Astrocyte (in vitro differentiated cells and primary cell): ENCODE measurements around the gene RTL1. TPM values are rescaled to one million over a fixed set of nuclear protein-coding genes. Genes with fewer than 3 reads are reported as not detected.
A peak's percentile ranks its signal among the peaks of the same experiment; 100 is the strongest.

Source experiments
- DNase-seq: peaks from one replicate; pipeline ENCODE4 v3.0.0-alpha.2; 2010; ENCODE audit warnings: low read depth
- FAIRE-seq: peaks from 2 replicates; lab custom pipeline; 2011; peaks lifted over from hg19 to GRCh38; lab: Jason Lieb, UNC
- H2AFZ ChIP-seq: 2 replicates; pipeline ENCODE4 v1.6.0; 2012; ENCODE audit warnings: low read depth, low read length, inconsistent platforms
- H3K27ac ChIP-seq: 2 replicates; pipeline ENCODE4 v1.5.1; 2011; ENCODE audit warnings: low read depth, low read length, inconsistent platforms
- H3K27me3 ChIP-seq: 2 replicates; pipeline ENCODE4 v1.6.0; 2011; ENCODE audit warnings: low read length, inconsistent platforms; ENCODE audit not compliant: insufficient read depth
- H3K36me3 ChIP-seq: 2 replicates; pipeline ENCODE4 v1.5.1; 2011; ENCODE audit warnings: low read length, inconsistent platforms; ENCODE audit not compliant: insufficient read depth
- H3K4me1 ChIP-seq: 2 replicates; pipeline ENCODE4 v1.5.1; 2011; ENCODE audit warnings: low read length, inconsistent platforms; ENCODE audit not compliant: insufficient read depth
- H3K4me2 ChIP-seq: 2 replicates; pipeline ENCODE4 v1.6.0; 2012; ENCODE audit warnings: low read length, inconsistent platforms
- H3K4me3 ChIP-seq: 2 replicates; pipeline ENCODE4 v1.5.1; 2011; ENCODE audit warnings: low read depth, mild to moderate bottlenecking, low read length, inconsistent platforms; ENCODE audit not compliant: insufficient read depth
- H3K79me2 ChIP-seq: 2 replicates; pipeline ENCODE4 v1.6.0; 2012; ENCODE audit warnings: mild to moderate bottlenecking, low read length, inconsistent platforms; ENCODE audit not compliant: insufficient read depth
- H3K9ac ChIP-seq: 2 replicates; pipeline ENCODE4 v1.6.0; 2012; ENCODE audit warnings: mild to moderate bottlenecking, low read length, inconsistent platforms
- H3K9me3 ChIP-seq: 2 replicates; pipeline ENCODE4 v1.5.1; 2012; ENCODE audit warnings: low read depth, mild to moderate bottlenecking, low read length, inconsistent platforms; ENCODE audit not compliant: insufficient read depth
- H4K20me1 ChIP-seq: 2 replicates; pipeline ENCODE4 v1.6.0; 2012; ENCODE audit warnings: low read length, inconsistent platforms; ENCODE audit not compliant: insufficient read depth
- H3K27ac Mint-ChIP-seq: one replicate; pipeline ENCODE4 v1.8.0; 2021; ENCODE audit warnings: mild to moderate bottlenecking, mixed read lengths; ENCODE audit not compliant: unreplicated experiment
- H3K27me3 Mint-ChIP-seq: one replicate; pipeline ENCODE4 v1.8.0; 2021; ENCODE audit warnings: low read depth, mixed read lengths; ENCODE audit not compliant: unreplicated experiment
- H3K36me3 Mint-ChIP-seq: one replicate; pipeline ENCODE4 v1.8.0; 2021; ENCODE audit warnings: low read depth, mixed read lengths; ENCODE audit not compliant: unreplicated experiment
- H3K4me1 Mint-ChIP-seq: one replicate; pipeline ENCODE4 v1.8.0; 2021; ENCODE audit warnings: low read depth, mixed read lengths; ENCODE audit not compliant: unreplicated experiment
- H3K4me3 Mint-ChIP-seq: one replicate; pipeline ENCODE4 v1.8.0; 2021; ENCODE audit warnings: mild to moderate bottlenecking, moderate library complexity, mixed read lengths; ENCODE audit not compliant: unreplicated experiment
- H3K9me3 Mint-ChIP-seq: one replicate; pipeline ENCODE4 v1.8.0; 2021; ENCODE audit warnings: mild to moderate bottlenecking, mixed read lengths; ENCODE audit not compliant: unreplicated experiment
- EZH2 ChIP-seq: IDR thresholded peaks from 2 replicates; pipeline ENCODE4 v1.6.1; 2012; ENCODE audit warnings: mild to moderate bottlenecking, low read length, inconsistent platforms; ENCODE audit not compliant: insufficient read depth
- total RNA-seq: library from RNA; stranded (reverse); gene quantifications from 2 replicates; pipeline ENCODE4 v1.2.1, GENCODE V29; 2021
- TF ChIP-seq, protein P1 (sequence below): IDR thresholded peaks from 2 replicates; pipeline ENCODE4 v1.5.1; 2011; ENCODE audit warnings: low read depth, mild to moderate bottlenecking, inconsistent platforms, low read length, moderate library complexity; ENCODE audit not compliant: insufficient read depth

The RTL1 gene
- total RNA-seq, 1 donor from 2014 or later: 0.18 TPM

DNA sequence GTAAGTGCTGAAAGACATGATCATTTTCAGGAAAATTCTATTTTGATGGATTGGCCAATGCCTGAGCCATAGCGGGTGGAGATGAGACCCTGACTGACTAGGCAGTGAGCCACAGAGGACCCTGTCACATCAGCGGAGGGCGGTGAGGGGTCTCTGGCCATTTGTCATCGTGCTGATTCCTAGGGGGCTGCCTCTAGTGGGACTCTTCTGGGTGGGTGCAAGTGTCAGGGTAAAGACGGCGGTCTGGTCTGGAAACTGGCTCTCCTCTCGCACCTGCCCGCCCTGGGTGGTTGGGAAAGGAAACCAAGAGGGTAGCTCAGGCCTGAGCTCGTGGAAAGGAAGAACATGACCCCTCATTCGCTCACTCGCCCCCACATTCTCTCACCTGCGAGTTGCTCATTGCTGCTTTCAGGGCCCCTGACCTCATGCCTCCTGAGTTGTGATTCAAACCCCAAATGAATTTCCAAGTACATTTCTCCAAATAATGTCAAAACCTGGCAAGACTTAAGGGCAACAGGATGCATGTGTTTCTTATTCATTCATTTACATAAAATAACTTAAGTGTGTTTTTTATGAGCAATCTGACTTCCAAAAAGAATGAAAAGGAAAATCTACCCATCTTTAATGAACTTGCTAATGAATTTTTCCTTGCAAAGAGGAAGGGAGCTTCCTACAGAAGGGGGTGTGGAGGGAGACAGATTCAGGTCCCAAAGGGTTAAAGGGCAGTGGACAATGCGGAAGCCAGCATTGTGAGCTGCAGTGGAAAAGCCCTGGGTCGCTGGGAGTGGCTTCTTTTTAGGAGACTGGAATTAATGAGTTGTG lies 64.8 kb downstream of the RTL1 start:
- Histone ChIP-seq H3K4me3 (no peak overlapping the region), H3K4me1 (peaks cover 35% of the 10 kb centered on the region), H3K36me3 (peaks cover 21% of the 10 kb centered on the region), H3K27ac (peak overlapping the region; percentile 28), H3K9ac (peak overlapping the region; percentile 4), H4K20me1 (peaks cover 98% of the 10 kb centered on the region), H3K4me2 (no peak overlapping the region), H3K9me3 (no peaks in the 10 kb centered on the region), H3K27me3 (no peaks in the 10 kb centered on the region), H2AFZ (no peak overlapping the region), H3K79me2 (peaks cover 74% of the 10 kb centered on the region)
- Mint-ChIP-seq H3K4me3 (no peak overlapping the region), H3K9me3 (peaks cover 3% of the 10 kb centered on the region), H3K36me3 (no peaks in the 10 kb centered on the region), H3K27ac (no peak overlapping the region), H3K27me3 (peaks cover 37% of the 10 kb centered on the region), H3K4me1 (peaks cover 26% of the 10 kb centered on the region)
- DNase-seq (peak; percentile 36), FAIRE-seq (no peak)
- TF ChIP-seq EZH2: no peak
- TF ChIP-seq, protein P1, sequence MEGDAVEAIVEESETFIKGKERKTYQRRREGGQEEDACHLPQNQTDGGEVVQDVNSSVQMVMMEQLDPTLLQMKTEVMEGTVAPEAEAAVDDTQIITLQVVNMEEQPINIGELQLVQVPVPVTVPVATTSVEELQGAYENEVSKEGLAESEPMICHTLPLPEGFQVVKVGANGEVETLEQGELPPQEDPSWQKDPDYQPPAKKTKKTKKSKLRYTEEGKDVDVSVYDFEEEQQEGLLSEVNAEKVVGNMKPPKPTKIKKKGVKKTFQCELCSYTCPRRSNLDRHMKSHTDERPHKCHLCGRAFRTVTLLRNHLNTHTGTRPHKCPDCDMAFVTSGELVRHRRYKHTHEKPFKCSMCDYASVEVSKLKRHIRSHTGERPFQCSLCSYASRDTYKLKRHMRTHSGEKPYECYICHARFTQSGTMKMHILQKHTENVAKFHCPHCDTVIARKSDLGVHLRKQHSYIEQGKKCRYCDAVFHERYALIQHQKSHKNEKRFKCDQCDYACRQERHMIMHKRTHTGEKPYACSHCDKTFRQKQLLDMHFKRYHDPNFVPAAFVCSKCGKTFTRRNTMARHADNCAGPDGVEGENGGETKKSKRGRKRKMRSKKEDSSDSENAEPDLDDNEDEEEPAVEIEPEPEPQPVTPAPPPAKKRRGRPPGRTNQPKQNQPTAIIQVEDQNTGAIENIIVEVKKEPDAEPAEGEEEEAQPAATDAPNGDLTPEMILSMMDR: no peak

- H3K9me3 Mint-ChIP-seq: peaks cover 3% of the 10 kb centered on the region
- no peak overlapping the region for H3K27ac Mint-ChIP-seq
- Histone ChIP-seq H3K27me3 (no peaks in the 10 kb centered on the region), H3K9ac (no peak overlapping the region), H4K20me1 (peaks cover 96% of the 10 kb centered on the region), H3K4me1 (peaks cover 27% of the 10 kb centered on the region), H3K4me2 (no peak overlapping the region), H3K9me3 (no peaks in the 10 kb centered on the region), H3K79me2 (peaks cover 72% of the 10 kb centered on the region), H3K4me3 (no peak overlapping the region), H3K36me3 (peaks cover 23% of the 10 kb centered on the region), H3K27ac (no peak overlapping the region), H2AFZ (no peak overlapping the region)
- TF ChIP-seq, protein P1: no peak
- TF ChIP-seq EZH2: no peak
- H3K27me3 Mint-ChIP-seq: peaks cover 37% of the 10 kb centered on the region
- no peak for FAIRE-seq
- no peak overlapping the region for H3K4me3 Mint-ChIP-seq
- peaks cover 19% of the 10 kb centered on the region for H3K4me1 Mint-ChIP-seq
- no peak for DNase-seq
- H3K36me3 Mint-ChIP-seq: no peaks in the 10 kb centered on the region
These were observed 65.6 kb downstream of the RTL1 start for GRCh38 chr14:100837805-100838350.
